ENCODE measurements around the gene HPS4.

The HPS4 gene

DNA sequence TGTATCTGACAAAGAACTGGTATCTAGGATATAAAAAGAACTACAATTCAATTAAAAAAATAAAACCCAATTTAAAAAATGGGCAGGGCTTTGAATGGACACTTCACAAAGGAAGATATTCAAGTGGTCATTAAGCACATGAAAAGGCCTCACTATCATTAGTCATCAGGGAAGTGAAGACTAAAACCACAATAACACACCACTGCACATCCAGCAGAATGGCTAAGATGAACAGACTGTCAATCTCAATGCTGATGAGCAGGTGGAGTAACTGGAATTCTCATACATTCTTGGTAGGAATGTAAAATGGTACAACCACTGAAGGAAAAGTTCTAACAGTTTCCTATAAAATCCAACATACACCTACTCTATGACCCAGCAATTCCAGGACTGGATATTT, 8.9 kb downstream of the HPS4 start:
- TF ChIP-seq, protein P1, sequence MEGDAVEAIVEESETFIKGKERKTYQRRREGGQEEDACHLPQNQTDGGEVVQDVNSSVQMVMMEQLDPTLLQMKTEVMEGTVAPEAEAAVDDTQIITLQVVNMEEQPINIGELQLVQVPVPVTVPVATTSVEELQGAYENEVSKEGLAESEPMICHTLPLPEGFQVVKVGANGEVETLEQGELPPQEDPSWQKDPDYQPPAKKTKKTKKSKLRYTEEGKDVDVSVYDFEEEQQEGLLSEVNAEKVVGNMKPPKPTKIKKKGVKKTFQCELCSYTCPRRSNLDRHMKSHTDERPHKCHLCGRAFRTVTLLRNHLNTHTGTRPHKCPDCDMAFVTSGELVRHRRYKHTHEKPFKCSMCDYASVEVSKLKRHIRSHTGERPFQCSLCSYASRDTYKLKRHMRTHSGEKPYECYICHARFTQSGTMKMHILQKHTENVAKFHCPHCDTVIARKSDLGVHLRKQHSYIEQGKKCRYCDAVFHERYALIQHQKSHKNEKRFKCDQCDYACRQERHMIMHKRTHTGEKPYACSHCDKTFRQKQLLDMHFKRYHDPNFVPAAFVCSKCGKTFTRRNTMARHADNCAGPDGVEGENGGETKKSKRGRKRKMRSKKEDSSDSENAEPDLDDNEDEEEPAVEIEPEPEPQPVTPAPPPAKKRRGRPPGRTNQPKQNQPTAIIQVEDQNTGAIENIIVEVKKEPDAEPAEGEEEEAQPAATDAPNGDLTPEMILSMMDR (IDR thresholded peaks at IDR 0.05; ENCODE audit: low read depth, low read length) = no peak
- no peak for DNase-seq (ENCODE audit: low read depth in 2 of 2)
- H3K4me3 ChIP-seq (replicated peaks in 1 of 2; ENCODE audit: low read depth in 2 of 2, low read length in 2 of 2) = no peak overlapping the region

DNA sequence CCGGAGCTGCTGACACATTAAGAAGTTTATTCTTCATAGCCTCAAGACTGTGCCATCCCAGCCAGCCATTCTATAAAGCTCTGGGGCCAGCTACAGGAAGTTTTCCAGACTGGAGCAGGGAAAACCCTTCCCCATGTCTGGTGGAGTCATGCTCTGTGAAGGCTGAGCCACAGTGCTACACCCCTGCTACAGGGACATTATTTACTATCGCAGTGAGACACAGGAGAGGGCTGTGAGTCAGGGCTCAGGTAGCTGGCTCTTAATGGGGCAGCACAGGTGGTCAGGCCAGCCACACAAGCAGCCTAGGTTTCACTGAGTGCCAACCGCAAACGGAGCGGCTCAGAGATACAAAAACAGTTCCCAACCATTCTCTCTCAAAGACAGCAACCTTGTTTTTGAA, 12.1 kb downstream of the HPS4 start:
- H3K4me3 ChIP-seq (replicated peaks in 1 of 2; ENCODE audit: low read depth in 2 of 2, low read length in 2 of 2) = no peak overlapping the region
- DNase-seq (ENCODE audit: low read depth in 2 of 2) = peak; percentile 21 to 74
- TF ChIP-seq, protein P1 (IDR thresholded peaks at IDR 0.05; ENCODE audit: low read depth, low read length) = no peak

DNA sequence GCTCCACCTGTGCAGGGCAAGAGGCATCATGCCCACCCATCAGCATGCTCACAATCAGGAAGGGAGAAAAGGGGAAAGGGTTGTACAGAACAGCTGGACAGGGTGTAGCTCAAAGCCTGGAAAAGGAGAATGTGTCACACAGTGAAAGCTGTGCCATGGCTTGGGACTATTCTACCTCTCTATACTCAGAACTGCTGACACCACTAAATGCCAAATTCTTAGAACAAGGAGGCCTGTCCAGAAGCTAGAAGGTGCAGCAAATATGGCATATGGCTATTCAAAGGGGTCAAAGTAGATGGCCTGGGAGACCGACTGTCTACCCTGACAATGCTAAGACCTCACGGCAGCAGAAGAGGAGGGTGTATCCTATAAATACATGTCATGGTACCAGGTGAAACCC, 12.8 kb downstream of the HPS4 start:
- H3K4me3 ChIP-seq (replicated peaks in 1 of 2; ENCODE audit: low read depth in 2 of 2, low read length in 2 of 2) = no peak overlapping the region
- DNase-seq (ENCODE audit: low read depth in 2 of 2) = no peak
- TF ChIP-seq, protein P1 (IDR thresholded peaks at IDR 0.05; ENCODE audit: low read depth, low read length) = no peak

DNA sequence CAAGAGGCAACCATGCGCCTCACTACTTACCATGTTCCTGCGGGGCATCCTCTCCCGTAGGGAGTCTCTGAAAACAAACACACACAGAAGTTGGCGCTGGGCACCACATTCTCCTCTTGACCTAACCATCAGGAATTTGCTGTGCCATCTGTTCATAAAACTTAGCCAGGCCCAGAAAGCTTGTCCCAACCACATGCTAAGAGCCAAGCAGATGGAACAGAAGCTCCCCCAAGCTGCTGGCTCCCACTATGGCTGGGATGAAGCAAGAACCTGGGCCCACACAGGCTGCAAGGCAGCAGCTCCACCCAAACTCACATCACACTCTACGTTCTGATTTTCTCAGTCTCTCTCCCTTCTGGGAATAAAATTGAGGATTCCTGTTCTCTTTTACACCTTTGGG, 17.4 kb downstream of the HPS4 start:
- no peak overlapping the region for H3K4me3 ChIP-seq (replicated peaks in 1 of 2; ENCODE audit: low read depth in 2 of 2, low read length in 2 of 2)
- DNase-seq (ENCODE audit: low read depth in 2 of 2) = no peak
- TF ChIP-seq, protein P1 (IDR thresholded peaks at IDR 0.05; ENCODE audit: low read depth, low read length) = no peak

DNA sequence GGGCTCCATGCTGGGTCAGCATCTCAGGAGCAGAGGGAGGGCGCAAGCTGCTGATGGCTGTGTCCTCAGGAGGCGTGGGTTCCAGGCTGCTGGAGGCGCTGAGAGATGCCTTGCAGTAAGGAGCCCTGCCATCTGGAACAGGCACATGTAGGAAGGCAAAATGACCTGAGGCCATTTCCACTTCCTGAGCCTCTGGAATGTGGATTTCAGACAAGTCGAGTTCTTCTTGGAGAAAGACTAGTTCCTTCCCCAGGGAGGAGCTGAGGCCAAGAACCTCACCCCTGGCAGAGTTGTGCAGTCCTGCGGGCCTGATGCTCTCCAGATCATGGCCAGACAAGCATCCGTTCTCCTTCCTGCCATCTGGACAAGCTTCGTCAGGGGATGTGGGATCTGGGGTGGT, 19.3 kb downstream of the HPS4 start:
- TF ChIP-seq, protein P1 (IDR thresholded peaks at IDR 0.05; ENCODE audit: low read depth, low read length) = no peak
- peak in 1 of 2 donors; percentile 81 for DNase-seq (ENCODE audit: low read depth in 2 of 2)

DNA sequence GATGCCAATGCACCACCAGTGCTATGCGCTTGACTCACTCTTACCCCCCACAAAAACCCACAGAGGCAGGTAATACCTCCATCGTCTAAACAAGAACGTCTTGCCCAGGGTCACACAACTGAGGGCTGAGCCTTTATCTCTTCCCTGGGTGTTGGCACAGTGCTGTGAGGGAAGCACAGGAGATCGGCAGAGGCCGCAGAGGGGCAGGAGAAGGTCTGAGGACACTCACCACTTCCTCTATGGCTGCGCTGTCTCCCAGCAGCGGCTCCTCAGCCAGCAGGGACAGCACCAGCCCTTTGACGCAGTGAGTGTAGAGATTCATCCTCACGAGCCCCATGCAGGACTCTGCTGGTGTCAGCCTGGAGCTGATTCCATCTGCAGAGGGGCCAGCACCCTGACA, 19.9 kb downstream of the HPS4 start:
- no peak overlapping the region for H3K4me3 ChIP-seq (replicated peaks in 1 of 2; ENCODE audit: low read depth in 2 of 2, low read length in 2 of 2)
- TF ChIP-seq, protein P1 (IDR thresholded peaks at IDR 0.05; ENCODE audit: low read depth, low read length) = no peak
- DNase-seq (ENCODE audit: low read depth in 2 of 2) = no peak

More for the DNA sequence above, 19.3 kb downstream of the HPS4 start:
- no peak overlapping the region for H3K4me3 ChIP-seq (replicated peaks in 1 of 2; ENCODE audit: low read depth in 2 of 2, low read length in 2 of 2)

DNA sequence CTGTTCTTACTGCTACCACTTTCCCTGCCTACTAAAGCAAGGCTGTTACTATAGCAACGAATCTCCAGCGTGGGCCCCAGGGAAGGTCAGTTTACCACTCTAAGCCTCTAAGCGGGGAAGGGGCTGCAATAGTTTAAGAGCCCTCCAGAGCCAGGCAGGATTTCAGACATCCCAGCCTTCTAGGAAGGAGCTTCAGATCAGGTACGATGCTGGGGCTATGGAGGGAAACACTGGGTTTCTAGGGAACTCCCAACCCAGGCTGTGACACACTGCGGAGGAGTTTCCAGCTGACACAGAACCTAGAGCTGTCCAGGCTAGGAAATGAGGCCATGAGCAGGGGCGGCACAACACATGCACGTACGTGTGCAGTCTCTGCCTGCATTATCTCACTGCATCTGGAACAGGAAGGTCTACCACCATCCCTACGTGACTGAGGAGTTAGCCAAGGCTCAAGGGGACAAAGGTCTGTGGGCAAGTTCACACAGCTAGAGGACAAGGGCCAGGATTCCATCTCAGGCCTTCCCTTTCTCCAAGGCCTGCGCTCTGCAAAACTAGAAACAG, 20.4 kb downstream of the HPS4 start:
- H3K4me3 ChIP-seq (replicated peaks in 1 of 2; ENCODE audit: low read depth in 2 of 2, low read length in 2 of 2) = no peak overlapping the region
- peak in 1 of 2 donors; percentile 15 for DNase-seq (ENCODE audit: low read depth in 2 of 2)
- TF ChIP-seq, protein P1 (IDR thresholded peaks at IDR 0.05; ENCODE audit: low read depth, low read length) = no peak
